ENCODE results near the gene CLDN6.

Gene CLDN6

GRCh38 chr16:3026609-3027488 lies 8.9 kb upstream of the CLDN6 start:
- DNase-seq = no peak

- no peak for DNase-seq
Measured at GRCh38 chr16:3026003-3026378, 8.0 kb upstream of the CLDN6 start.

DNA sequence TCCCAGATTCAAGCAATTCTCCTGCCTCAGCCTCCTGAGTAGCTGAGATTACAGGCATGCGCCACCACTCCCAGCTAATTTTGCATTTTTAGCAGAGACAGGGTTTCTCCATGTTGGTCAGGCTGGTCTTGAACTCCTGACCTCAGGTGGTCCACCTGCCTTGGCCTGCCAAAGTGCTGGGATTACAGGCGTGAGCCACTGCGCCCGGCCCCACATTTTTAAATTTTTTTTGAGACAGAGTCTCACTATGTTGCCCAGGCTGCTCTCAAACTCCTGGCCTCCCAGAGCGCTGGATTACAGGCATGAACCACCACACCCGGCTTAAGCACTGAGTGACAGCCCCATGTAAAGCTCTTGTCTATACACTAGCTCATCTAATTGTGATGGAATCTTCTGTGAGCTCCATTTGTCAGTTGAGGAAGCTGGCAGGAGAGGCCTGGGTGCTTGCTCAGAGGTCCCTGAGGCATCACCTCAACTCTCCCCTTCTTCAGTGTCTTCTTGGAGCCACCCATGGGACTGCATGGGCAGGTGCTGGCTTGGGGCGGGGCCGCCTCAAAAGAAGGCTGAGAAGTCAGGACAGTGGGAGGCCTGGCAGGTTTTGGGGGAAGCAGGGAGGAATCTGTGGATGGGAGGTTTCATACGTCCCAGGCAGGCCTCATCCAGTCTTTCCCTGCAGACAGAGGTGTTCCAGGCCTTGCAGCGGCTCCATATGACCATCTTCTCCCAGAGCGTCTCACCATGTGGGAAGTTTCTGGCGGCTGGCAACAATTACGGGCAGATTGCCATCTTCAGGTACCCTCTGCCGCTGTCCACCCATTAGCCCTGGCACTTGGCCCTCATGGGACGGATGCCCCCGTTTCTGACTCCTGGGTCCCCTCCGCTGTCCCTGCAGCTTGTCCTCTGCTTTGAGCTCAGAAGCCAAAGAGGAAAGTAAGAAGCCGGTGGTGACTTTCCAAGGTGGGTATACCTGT lies 7.3 kb upstream of the CLDN6 start:
- no peak for DNase-seq

DNA sequence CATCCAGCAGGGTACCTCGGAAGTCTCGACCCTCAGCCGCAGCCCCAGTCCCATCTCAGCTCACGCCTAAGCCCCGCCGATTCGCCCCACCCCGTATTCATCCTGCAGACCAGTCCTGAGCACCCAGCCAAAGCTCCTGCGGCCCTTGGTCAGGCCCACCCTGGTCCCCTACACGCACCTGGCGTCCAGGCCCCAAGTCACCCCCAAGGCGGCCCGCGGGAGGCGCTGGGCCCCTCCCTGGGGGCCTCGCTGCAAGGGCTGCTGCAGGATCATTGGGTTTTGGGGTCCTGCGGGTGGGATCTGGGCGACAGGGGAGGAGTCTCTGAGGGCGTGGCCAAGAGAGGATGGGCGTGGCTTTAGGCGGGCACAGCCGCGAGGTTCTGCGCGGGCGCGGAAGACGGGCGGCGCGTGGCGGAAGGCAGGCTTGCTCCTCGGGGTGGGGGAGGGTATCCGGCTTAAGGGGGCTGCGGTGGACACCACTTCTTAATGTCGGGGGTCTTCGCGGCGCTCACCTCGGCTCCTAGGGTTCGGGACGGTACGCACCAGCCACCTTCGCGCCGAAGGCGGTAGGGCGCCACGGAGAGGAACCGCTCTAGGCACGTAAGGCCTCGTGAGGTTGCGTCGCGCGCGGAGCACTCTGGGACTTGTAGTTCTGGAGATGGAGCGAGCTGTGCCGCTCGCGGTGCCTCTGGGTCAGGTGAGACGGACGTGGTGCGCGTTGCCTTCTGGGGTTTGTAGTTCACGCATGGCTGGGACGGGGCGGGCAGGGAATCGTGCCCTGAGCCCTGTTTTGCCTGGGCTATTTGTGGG lies 5.9 kb upstream of the CLDN6 start, which contains the start of the genes HCFC1R1 and THOC6:
Gene HCFC1R1 (minus strand): TSS at position 274 of the 810 bp plus-strand sequence. CDS start 1 bp downstream, at position 273.
Gene THOC6 (plus strand): TSS at position 367 of the 810 bp plus-strand sequence. CDS start 292 bp downstream, at position 659.
- peak; percentile 92 for DNase-seq

DNA sequence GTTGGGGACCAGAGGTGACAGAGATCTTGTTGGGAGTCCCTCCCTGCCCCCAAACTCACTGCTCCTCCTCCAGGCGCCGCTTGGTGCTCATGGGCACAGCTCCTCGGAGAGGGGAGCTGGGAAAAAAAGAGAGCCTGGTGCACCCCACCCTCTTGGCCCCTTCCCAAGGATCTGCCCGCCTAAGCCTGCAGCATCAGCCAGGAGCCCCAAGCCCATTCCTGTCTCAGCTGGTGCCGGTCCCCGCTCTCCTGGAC lies 5.4 kb upstream of the CLDN6 start:
- no peak for DNase-seq

GRCh38 chr16:3022684-3023414 lies 4.9 kb upstream of the CLDN6 start:
- DNase-seq = no peak

DNA sequence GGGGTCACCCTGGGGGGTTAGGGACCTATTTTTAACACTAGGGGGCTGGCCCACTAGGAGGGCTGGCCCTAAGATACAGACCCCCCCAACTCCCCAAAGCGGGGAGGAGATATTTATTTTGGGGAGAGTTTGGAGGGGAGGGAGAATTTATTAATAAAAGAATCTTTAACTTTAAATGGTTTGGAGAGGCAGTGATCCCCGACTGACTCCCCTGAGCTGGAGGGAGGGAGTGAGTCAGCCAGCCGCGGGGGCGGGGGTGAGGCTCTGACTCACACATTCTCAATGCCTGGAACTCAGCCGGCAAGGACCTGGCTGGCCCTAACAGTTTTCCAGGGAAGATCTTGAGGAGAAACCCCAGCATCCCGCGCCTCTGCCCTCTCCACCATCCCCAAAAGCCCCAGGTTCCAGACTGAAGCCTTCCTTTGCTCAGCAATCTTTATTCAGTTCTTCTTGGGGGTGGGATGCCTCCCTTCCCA lies 4.3 kb upstream of the CLDN6 start:
- DNase-seq = peak; percentile 81

DNA sequence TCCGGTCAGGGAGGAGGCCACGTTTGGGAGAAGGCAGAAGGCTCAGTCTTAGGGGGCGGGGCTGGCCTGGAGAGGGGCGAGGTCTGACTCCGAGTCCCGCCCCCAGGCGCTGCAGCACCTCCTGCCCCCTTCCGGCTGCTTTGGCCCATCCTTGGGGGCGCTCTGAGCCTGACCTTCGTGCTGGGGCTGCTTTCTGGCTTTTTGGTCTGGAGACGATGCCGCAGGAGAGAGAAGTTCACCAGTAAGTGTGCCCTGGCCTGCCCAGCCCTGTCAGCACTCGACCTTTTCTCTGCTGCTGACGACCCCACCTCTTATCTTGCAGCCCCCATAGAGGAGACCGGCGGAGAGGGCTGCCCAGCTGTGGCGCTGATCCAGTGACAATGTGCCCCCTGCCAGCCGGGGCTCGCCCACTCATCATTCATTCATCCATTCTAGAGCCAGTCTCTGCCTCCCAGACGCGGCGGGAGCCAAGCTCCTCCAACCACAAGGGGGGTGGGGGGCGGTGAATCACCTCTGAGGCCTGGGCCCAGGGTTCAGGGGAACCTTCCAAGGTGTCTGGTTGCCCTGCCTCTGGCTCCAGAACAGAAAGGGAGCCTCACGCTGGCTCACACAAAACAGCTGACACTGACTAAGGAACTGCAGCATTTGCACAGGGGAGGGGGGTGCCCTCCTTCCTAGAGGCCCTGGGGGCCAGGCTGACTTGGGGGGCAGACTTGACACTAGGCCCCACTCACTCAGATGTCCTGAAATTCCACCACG lies 3.6 kb upstream of the CLDN6 start:
- peak; percentile 68 for DNase-seq

- peak; percentile 77 for DNase-seq
Measured at GRCh38 chr16:3020604-3021448, 2.8 kb upstream of the CLDN6 start.

GRCh38 chr16:3020247-3020603 lies 2.2 kb upstream of the CLDN6 start, which contains the start of gene TNFRSF12A:
TSS of gene TNFRSF12A (plus strand) at chr16:3020368. CDS start at chr16:3020398, 30 bp downstream.
- peak; percentile 65 for DNase-seq

DNA sequence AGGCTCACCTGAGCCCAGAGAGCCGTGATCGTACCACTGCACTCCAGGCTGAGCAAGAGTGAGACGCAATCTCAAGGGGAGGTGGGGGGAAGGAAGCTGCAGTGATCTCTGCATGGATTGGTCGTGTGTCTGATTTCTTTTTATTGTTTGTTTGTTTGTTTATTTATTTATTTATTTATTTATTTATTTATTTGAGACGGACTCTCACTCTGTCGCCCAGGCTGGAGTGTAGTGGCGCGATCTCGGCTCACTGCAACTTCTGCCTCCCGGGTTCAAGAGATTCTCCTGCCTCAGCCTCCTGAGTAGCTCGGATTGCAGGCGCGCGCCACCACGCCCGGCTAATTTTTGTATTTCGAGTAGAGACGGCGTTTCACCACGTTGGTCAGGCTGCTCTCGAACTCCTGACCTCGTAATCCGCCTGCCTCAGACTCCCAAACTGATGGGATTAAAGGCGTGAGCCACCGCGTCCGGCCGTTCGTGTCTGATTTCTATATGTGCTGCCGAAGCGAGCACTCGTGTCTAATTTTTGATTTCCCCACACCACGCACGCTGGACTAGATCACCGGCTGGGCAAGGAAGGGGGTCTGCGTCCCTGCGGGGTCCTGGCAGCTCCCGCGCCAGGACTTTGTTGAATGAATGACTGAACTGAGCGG lies 1.7 kb upstream of the CLDN6 start:
- DNase-seq = no peak

- no peak for DNase-seq
Measured at GRCh38 chr16:3017344-3017743, 639 bp downstream of the CLDN6 start.

- no peak for DNase-seq
Measured at GRCh38 chr16:3015865-3016521, 2.0 kb downstream of the CLDN6 start.

DNA sequence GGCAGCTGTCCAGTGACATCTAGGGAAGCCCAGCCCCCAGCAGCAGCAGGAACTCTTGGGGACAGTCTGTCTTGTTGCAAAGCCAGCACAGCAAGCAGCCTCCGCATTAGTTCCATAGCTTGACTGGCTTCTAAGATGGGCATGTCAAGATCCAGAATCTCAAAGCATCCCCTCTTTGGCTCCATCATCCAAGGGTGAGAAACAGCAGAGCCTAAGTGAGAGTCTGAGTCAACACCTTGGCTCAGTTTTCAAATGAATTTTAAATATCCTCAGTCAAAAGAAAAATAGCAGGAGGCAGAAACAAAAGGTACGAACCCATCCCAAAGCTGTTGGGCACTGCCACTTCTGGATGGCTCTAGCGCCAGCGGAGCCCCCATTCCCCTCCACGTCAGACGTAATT lies 3.0 kb downstream of the CLDN6 start:
- no peak for DNase-seq

- DNase-seq = no peak
Measured at GRCh38 chr16:3013998-3014690, 3.8 kb downstream of the CLDN6 start.

DNA sequence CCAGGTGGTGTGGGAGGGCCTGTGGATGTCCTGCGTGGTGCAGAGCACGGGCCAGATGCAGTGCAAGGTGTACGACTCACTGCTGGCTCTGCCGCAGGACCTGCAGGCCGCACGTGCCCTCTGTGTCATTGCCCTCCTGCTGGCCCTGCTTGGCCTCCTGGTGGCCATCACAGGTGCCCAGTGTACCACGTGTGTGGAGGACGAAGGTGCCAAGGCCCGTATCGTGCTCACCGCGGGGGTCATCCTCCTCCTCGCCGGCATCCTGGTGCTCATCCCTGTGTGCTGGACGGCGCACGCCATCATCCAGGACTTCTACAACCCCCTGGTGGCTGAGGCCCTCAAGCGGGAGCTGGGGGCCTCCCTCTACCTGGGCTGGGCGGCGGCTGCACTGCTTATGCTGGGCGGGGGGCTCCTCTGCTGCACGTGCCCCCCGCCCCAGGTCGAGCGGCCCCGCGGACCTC lies 4.5 kb downstream of the CLDN6 start:
- DNase-seq = no peak

GRCh38 chr16:3012828-3013420 lies 5.1 kb downstream of the CLDN6 start, which contains the start of gene CLDN9:
TSS of gene CLDN9 (plus strand) at chr16:3012923. CDS start at chr16:3013363, 440 bp downstream.
- no peak for DNase-seq

GRCh38 chr16:3012246-3012645 lies 5.7 kb downstream of the CLDN6 start:
- DNase-seq = no peak
